A549 (cell line): ENCODE data around the gene ABTB1. TPM values are rescaled to one million over a fixed set of nuclear protein-coding genes. Genes with fewer than 3 reads are reported as not detected.

Source experiments
- ATAC-seq, 2 experiments: fragments of 200-7000 bp in 1 of 2; fragments of >200 bp in 1 of 2; cut with Nextera tagmentation in 1 of 2; cut with Tn5 transposase in 1 of 2; 3 replicates each; pipeline versions ENCODE4 v1.8.0 to v1.9.1; 2018 to 2020; ENCODE audit warnings: mild to moderate bottlenecking in 1 of 2, moderate library complexity in 1 of 2
- CTCF ChIA-PET: fragments of 300-600 bp; sonication (Branson Sonifier 250); formaldehyde crosslinking; extraction: SDS; loops from one replicate; lab custom pipeline; 2021; ENCODE audit warnings: antibody characterized with exemption, inconsistent platforms; lab: Yijun Ruan, JAX
- POLR2A ChIA-PET: fragments of 350-600 bp; formaldehyde crosslinking; extraction: SDS; loops from one replicate; lab custom pipeline; 2021; ENCODE audit warnings: antibody characterized with exemption, inconsistent platforms; lab: Yijun Ruan, JAX
- DNase-seq, 2 experiments: peaks; one replicate each; pipeline versions ENCODE4 v3.0.0 to v3.0.0-alpha.2; 2011 to 2016; ENCODE audit warnings: low read depth in 1 of 2, low spot score in 1 of 2
- FAIRE-seq: peaks from 2 replicates; lab custom pipeline; 2011; peaks lifted over from hg19 to GRCh38; lab: Jason Lieb, UNC
- H3K27ac ChIP-seq, 2 experiments: fragments of >200 bp; sonication (Bioruptor Twin); formaldehyde crosslinking; 3 replicates each; pipeline ENCODE4 v1.5.1; 2016 to 2017
- H3K4me1 ChIP-seq: fragments of >200 bp; sonication (Bioruptor Twin); formaldehyde crosslinking; 3 replicates; pipeline ENCODE4 v1.6.1; 2016
- H3K4me2 ChIP-seq: fragments of >200 bp; sonication (Bioruptor Twin); formaldehyde crosslinking; 3 replicates; pipeline ENCODE4 v1.6.1; 2016
- H3K4me3 ChIP-seq: fragments of >200 bp; sonication (Bioruptor Twin); formaldehyde crosslinking; 3 replicates; pipeline ENCODE4 v1.5.1; 2016
- H3K9me3 ChIP-seq: fragments of >200 bp; sonication (Bioruptor Twin); formaldehyde crosslinking; 3 replicates; pipeline ENCODE4 v1.6.1; 2016
- BCL3 ChIP-seq: fragments of >200 bp; sonication (Bioruptor Twin); formaldehyde crosslinking; IDR thresholded peaks from 3 replicates; pipeline ENCODE4 v1.6.1; 2016
- BHLHE40 ChIP-seq: IDR thresholded peaks from 2 replicates; pipeline ENCODE4 v1.6.1; 2012; ENCODE audit warnings: low read depth, low read length, inconsistent platforms
- E2F6 ChIP-seq: IDR thresholded peaks from 2 replicates; pipeline ENCODE4 v1.6.1; 2012; ENCODE audit warnings: low read depth, borderline replicate concordance
- EP300 ChIP-seq, 2 experiments: fragments of >200 bp; sonication (Bioruptor Twin); formaldehyde crosslinking; IDR thresholded peaks; 2 replicates in 1 of 2; 3 replicates in 1 of 2; pipeline ENCODE4 v1.6.1; 2016 to 2017
- FOXS1 ChIP-seq: fragments of 250-450 bp; sonication (Bioruptor Pico); IDR thresholded peaks from 2 replicates; pipeline ENCODE4 v1.5.0; 2020; ENCODE audit warnings: mild to moderate bottlenecking, moderate library complexity
- HOXB5 ChIP-seq: fragments of 250-450 bp; sonication (Bioruptor Pico); IDR thresholded peaks from 2 replicates; pipeline ENCODE4 v1.5.0; 2020; ENCODE audit warnings: mild to moderate bottlenecking, moderate library complexity
- MAZ ChIP-seq: fragments of 150-350 bp; IDR thresholded peaks from 2 replicates; pipeline ENCODE4 v1.6.1; 2014; ENCODE audit warnings: antibody characterized with exemption, low read depth, low read length, borderline replicate concordance
- MYC ChIP-seq: IDR thresholded peaks from 2 replicates; pipeline ENCODE4 v1.6.1; 2012; ENCODE audit warnings: mild to moderate bottlenecking, inconsistent platforms, low read length, improper control_type of control experiment, borderline replicate concordance
- PHF8 ChIP-seq: fragments of 200-600 bp; sonication (generic); IDR thresholded peaks from 2 replicates; pipeline ENCODE4 v1.6.1; 2016; ENCODE audit warnings: low read depth, mild to moderate bottlenecking, antibody characterized with exemption, moderate library complexity, borderline replicate concordance
- RCOR1 ChIP-seq: fragments of 150-350 bp; IDR thresholded peaks from 2 replicates; pipeline ENCODE4 v1.6.1; 2014; ENCODE audit warnings: antibody characterized with exemption, low read length, low read depth
- REST ChIP-seq: fragments of 200-600 bp; sonication (generic); IDR thresholded peaks from 2 replicates; pipeline ENCODE4 v1.6.1; 2016; ENCODE audit warnings: antibody characterized with exemption, mild to moderate bottlenecking, moderate library complexity
- RFX5 ChIP-seq: fragments of 450-650 bp; IDR thresholded peaks from 2 replicates; pipeline ENCODE4 v1.7.1; 2014; ENCODE audit warnings: antibody characterized with exemption, mild to moderate bottlenecking, moderate library complexity
- RNF2 ChIP-seq: fragments of 200-600 bp; sonication (generic); IDR thresholded peaks from 2 replicates; pipeline ENCODE4 v1.6.1; 2016; ENCODE audit warnings: low read depth, mild to moderate bottlenecking, antibody characterized with exemption, moderate library complexity, borderline replicate concordance
- SMC3 ChIP-seq: fragments of >200 bp; sonication (Bioruptor Twin); formaldehyde crosslinking; IDR thresholded peaks from 3 replicates; pipeline ENCODE4 v1.6.1; 2018; ENCODE audit warnings: inconsistent platforms
- SREBF2 ChIP-seq: fragments of 450-650 bp; IDR thresholded peaks from 2 replicates; pipeline ENCODE4 v1.6.1; 2014; ENCODE audit warnings: mild to moderate bottlenecking, moderate library complexity
- TP53 ChIP-seq: fragments of 250-450 bp; sonication (Bioruptor Pico); IDR thresholded peaks from 2 replicates; pipeline ENCODE4 v1.5.0; 2021; ENCODE audit warnings: mild to moderate bottlenecking, moderate library complexity
- USF2 ChIP-seq: fragments of 450-650 bp; IDR thresholded peaks from 2 replicates; pipeline ENCODE4 v1.6.1; 2014; ENCODE audit warnings: antibody characterized with exemption
- ZFP36 ChIP-seq: fragments of 450-650 bp; IDR thresholded peaks from 2 replicates; pipeline ENCODE4 v1.6.1; 2014; ENCODE audit warnings: borderline replicate concordance; ENCODE audit not compliant: partially characterized antibody
- WGBS: methylation state at CpG from one replicate; pipeline ENCODE4 v1.1.6; 2017; ENCODE audit errors: missing lambda C conversion rate; 5-methylcytosine and 5-hydroxymethylcytosine counted together
- polyA plus RNA-seq, 4 experiments: library from polyadenylated mRNA; depleted of rRNA in 3 of 4; stranded (reverse); fragments of >200 nt; fragmentation: RNase III in 1 of 4; extraction: RNeasy Plus Mini Kit Qiagen cat#74134 plus additional on column Dnase treatment in 1 of 4; gene quantifications; 2 replicates in 3 of 4; 3 replicates in 1 of 4; pipeline ENCODE4 v1.2.3, GENCODE V29; 2011 to 2017

The ABTB1 gene
- polyA plus RNA-seq, 2 of the 4 experiments (the other 2 are of a cell fraction): 9.7 to 13.2 TPM

GRCh38 chr3:127678611-127679533, 6.1 kb downstream of the ABTB1 start:
- no peak for FAIRE-seq
- WGBS: 96% methylated on average over 12 of the region's 12 CpGs

DNA sequence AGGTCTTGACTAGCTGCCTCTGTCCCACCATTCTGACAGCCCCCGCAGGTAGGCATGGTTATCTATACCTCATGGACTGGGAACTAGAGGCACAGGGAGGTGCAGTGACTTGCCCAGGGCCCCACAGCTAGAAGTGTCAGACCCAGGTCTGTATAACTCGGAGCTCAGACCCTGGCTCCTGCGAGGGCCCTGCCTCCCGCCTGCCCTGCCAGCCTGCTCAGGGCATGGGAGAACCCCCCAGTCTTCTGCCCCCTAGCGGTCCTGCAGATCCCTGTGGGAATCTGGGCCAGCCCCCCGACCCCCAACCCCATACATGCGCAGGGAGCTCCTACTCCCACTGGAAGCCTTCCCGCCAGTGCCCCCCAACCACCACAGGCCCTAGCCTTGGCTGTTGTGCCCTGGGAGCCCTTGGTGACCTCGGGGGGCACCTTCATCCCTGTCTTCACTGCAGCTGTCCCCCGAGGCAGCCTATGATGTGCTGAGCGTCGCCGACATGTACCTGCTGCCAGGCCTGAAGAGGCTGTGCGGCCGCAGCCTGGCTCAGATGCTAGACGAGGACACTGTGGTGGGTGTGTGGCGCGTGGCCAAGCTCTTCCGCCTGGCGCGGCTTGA, 6.9 kb downstream of the ABTB1 start:
- no peak overlapping the region for H3K4me2 ChIP-seq
- no peaks in the 10 kb centered on the region for H3K9me3 ChIP-seq
- FAIRE-seq (no peak), DNase-seq (no peak), ATAC-seq (peak in 1 of 2 experiments; percentile 14; a peak in 1 of 6 replicates)
- no peak overlapping the region for H3K4me3 ChIP-seq
- H3K4me1 ChIP-seq: no peaks in the 10 kb centered on the region
- TF ChIP-seq RNF2: no peak
- TF ChIP-seq SMC3: no peak
- no peak for TF ChIP-seq ZFP36
- no peak for TF ChIP-seq USF2
- no peak for TF ChIP-seq E2F6
- no peak for TF ChIP-seq MAZ
- TF ChIP-seq FOXS1 (CRISPR knock-in tag): no peak
- TF ChIP-seq RFX5: no peak
- no peak for TF ChIP-seq HOXB5 (CRISPR knock-in tag)
- no peak for TF ChIP-seq PHF8
- no peak overlapping the region for H3K27ac ChIP-seq
- ChIA-PET POLR2A (no interaction called here), CTCF (interaction anchor here (0.7 to 7.5 kb wide), 9 partner anchors 10 to 291 kb away, joined by 3 to 45 read pairs (median 4); no protein-coding TSS in a partner anchor)
- WGBS: 100% methylated on average over 3 of the region's 21 CpGs

More at GRCh38 chr3:127678611-127679533, 6.1 kb downstream of the ABTB1 start:
- H3K4me2 ChIP-seq: no peak overlapping the region
- POLR2A ChIA-PET: no interaction called here
- TF ChIP-seq USF2: no peak
- no peak for TF ChIP-seq BCL3
- no peak for TF ChIP-seq MAZ
- TF ChIP-seq MYC: no peak
- TF ChIP-seq TP53 (CRISPR knock-in tag): no peak
- TF ChIP-seq EP300 (IDR thresholded peaks at IDR 0.05): no peak
- TF ChIP-seq REST: no peak
- no peak for TF ChIP-seq SREBF2
- no peak for TF ChIP-seq RCOR1
- TF ChIP-seq BHLHE40: no peak
- TF ChIP-seq, all 56 proteins: peak for 0
- ATAC-seq (no peak), DNase-seq (no peak)
- no peaks in the 10 kb centered on the region for H3K9me3 ChIP-seq
- peaks cover 2% of the 10 kb centered on the region; the same call in 1 of the 3 replicates for H3K4me1 ChIP-seq
- CTCF ChIA-PET: interaction anchor here (0.8 to 7.5 kb wide), 11 partner anchors 10 to 292 kb away, joined by 3 to 45 read pairs (median 4); no protein-coding TSS in a partner anchor
- H3K27ac ChIP-seq: no peak overlapping the region
- no peak overlapping the region for H3K4me3 ChIP-seq
